Measurements from ENCODE around the gene SIM2.

Gene SIM2

DNA sequence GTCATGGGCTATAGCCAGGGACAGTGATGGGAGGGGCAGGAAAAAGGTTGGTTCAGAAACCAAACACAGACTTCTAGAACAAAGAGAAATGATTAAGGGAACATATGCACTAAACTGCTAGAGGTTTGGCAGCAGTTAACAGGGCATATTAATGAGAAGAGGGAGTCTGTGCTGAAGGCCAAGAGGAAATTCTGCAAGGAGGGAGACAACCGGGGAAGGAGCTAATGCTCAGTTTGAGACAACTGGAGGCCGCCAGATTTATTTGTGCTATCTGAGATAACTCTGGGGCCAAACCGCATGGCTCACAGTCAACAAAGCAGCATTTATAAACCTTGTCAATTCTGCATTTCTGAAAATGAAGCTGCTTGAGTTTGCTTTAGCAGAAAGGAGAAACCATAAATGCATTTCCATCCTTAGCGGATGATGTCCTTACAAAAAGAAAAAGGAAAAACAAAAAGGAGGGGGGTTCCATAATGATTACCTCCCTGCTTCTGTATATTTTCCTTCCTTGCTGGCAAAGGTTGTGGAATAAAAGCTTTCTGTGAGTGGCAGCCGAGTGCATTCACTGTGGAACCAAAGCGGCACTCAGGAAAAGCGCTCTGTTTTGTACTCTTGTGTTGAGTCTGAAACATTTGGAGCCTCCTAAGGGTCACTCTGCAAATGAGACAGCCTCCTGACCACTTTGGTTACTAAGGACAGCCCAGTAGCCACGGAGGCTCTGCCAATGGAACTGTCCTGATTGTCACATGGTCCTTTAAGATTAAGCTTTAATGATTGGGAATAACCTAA, 70.3 kb downstream of the SIM2 start:
- DNase-seq: no peak

- DNase-seq: no peak
Observed at GRCh38 chr21:36773117-36773516, 74.2 kb downstream of the SIM2 start.

DNA sequence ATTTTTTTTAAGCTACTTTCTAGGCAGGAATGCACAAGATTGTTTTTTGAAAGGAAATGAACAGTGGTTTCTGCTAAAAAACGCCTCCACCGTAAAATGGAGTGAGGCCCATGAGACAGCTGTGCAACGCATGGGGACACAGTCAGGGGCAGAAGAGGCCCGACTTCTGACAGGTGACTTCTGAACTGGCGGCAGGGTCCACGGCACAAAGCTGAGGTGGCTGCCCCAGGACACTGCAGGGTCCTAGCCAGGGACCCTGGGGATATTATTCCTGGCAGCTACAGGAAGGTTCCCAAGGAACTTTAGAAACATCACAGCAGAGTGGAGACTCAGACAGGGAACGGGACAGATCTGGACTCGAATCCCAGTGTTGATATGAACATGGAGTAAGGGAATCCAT, 75.1 kb downstream of the SIM2 start:
- DNase-seq: no peak

GRCh38 chr21:36776981-36777617, 78.2 kb downstream of the SIM2 start:
- DNase-seq: no peak

DNA sequence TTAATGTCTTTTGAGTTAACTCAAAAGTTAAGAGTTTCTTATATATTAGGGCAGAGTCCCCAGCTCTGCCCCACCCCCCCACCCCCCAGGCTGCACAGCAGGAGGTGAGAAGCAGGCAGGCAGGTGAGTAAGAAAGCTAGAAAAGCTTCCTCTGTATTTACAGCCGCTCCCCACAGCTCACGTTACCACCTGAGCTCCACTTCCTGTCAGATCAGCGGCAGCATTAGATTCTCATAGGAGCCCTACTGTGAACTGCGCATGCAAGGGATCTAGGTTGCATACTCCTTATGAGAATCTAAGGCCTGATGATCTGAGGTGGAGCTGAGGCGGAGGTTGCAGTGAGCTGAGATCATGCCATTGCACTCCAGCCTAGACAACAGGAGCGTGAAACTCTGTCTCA, 81.9 kb downstream of the SIM2 start:
- no peak for DNase-seq

DNA sequence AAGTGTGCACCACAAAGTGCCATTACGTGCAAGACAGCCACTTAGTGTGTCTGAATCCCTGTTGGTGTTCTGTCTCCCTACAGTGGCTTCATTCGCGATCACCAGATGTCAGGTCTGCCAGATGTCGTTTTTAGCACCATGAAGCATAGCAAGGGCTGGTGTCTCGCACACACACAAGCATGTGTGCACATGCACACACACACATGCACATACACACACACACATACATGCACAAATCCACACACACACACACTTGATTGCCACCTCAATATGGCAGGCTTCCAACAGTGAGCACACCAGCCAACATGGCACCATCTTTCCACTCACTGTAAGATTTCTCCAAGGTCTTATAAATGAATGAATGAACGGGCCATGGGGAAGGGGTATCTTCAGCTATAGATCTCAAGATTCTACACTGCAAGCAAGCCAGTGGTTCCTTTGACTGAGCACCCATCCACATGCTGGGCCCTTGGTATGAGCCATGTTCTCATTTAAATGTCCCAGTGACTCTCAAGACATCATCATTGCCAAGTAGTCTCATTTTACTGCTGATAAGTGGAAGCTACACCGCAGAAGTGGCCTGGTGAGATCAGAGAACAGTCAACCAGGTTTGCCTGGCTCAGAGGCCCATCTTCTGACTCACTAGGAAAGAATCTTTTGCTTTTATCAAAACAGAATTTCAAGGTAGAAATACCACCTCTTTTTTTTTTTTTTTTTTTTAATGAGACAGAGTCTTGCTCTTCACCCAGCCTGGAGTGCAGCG, 84.9 kb downstream of the SIM2 start:
- no peak for DNase-seq

GRCh38 chr21:36784947-36785346, 86.0 kb downstream of the SIM2 start:
- no peak for DNase-seq

DNA sequence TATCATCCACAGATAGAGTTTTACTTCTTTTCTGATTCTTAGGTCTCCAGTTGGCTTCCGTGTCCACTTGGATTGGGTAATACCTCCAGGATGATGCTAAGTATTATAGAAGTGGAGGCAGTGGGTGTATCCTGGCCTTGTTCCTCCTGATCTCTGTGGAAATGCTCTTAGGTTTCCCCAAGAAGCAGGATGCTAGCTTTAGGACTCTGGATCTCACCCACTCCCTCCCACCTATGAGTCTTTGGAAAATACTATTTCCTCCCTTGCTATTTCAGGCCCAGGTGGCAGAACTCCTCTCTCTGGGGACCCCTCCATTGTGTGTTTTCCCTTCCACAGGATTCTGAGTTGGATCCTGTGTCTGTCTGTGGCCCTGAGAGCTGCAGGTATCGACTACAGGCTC, 86.7 kb downstream of the SIM2 start:
- DNase-seq: no peak

DNA sequence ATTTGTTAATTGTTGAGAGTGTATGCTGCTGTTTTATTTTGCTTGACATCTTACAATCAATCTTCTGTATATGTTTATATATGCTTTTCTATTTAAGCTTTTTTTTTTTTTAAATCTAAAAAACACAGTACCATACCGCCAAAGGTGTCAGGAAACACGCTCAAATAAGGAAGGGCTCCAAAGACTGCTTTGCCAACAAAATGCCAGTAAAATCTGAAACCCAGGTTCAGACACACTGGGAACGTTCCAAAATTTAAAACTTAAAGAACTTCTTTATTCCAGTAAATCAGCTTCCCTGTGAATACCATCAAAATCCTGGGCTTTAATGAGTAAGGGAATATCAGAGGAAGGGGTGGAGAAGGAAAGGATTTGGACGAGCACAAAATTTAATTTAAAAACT, 87.3 kb downstream of the SIM2 start:
- no peak for DNase-seq

DNA sequence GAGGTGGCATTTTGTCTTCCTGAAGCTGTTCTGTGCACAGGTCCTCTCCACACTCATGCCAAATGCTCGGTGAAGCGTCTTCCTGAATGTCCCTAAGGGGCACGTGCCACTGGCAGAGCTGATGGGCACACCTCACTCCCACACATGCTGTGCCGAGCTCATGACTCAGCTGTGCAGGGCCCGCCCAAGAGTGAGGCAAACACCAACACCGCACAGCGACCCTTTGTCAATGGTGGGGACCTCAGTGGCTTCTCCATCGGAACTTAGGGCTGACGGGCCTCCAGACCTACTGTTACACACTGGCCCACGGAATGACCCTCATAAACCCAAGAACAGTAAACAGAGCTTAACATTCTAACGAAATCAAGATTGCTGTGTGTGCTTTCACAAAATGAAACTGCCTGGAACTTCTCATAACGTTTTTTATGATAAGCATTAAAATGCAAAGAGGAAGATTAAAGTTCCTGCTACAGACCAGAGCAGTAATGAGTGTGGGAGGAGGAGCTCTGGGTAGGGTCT, 89.3 kb downstream of the SIM2 start:
- DNase-seq: no peak

GRCh38 chr21:36790616-36791015, 91.7 kb downstream of the SIM2 start:
- no peak for DNase-seq

DNA sequence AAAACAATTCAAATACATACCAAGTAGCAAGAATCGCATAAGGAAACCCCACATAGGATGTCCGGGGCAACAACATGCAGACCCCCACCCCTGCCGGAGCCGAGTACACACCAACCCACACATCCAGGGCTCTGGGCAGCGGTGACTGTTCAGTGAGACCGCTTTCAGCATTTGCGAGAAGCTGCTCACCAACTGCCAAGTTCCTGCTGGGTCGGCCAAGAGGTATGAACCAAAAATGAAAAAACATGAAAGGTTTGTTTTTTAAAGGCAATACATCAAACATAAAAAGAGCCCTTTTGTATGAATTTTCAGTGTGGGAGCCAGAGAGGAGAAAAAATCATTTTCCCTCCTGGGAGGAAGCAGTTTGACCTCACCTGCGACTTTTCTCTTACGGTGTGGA, 92.3 kb downstream of the SIM2 start:
- no peak for DNase-seq

DNA sequence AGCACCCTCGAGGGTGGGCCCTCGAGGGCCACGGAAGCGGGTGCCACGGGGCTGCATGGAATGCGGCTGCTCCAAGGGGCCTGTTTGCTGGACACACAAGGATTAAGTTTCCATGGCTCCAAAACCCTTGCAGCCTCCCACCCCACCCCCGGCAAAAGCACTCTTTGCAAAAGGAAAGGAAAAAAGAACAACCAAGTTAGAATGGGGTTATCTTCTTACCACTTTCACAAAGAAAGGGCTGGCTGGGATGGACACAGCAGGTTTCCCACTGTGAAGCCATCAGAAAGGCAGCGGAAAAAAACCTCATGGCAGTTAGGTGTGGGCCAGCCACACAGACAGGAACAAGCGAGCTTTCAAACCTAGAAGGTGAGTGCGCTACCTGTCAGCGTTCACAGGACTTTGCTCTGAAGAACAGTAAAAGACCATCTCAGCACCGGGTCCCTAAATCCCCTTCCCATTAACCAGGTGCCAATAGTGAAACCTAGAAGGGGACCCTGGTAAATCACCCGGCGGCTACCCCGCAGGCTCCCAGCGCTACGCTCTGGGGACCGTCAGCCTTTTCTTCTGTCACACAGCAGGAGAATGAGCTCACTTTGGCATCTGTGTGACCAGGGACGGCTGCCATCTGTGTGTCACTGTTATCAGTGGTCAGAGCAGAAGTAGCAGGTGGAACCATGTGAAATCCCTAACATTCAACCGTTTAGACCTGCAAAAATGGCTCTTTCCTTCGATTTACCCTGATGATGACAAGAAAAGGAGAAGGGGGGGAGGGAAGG, 93.0 kb downstream of the SIM2 start:
- DNase-seq: no peak

GRCh38 chr21:36792505-36792967, 93.6 kb downstream of the SIM2 start:
- no peak for DNase-seq

GRCh38 chr21:36796070-36796469, 97.2 kb downstream of the SIM2 start:
- DNase-seq: no peak

DNA sequence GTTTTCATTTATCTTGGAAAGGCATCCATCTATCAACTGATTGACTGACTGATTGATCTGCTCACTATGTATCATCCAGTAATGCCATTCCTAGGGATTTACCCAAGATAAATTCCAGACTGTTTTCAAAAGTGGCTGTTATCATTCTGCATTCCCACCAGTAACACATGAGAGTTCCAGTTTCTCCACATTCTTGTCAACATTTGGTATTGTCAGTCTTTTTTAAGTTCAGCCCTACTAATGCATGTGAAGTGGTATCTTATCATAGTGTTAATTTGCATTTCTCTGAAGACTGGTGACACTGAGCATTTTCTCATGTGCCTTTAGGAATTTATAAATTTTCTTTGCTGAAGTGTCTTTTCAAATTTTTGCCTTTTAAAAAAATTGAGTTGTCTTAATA, 99.6 kb downstream of the SIM2 start:
- DNase-seq: no peak
